ENCODE data around the gene ZCCHC8. TPM values are rescaled to one million over a fixed set of nuclear protein-coding genes. Genes with fewer than 3 reads are reported as not detected.

ZCCHC8 gene
- total and polyA plus RNA-seq, 2 of the 8 experiments (the other 6 are each of a cell fraction or from before 2014, with no cell fraction given): 13.8 to 28.9 TPM

DNA sequence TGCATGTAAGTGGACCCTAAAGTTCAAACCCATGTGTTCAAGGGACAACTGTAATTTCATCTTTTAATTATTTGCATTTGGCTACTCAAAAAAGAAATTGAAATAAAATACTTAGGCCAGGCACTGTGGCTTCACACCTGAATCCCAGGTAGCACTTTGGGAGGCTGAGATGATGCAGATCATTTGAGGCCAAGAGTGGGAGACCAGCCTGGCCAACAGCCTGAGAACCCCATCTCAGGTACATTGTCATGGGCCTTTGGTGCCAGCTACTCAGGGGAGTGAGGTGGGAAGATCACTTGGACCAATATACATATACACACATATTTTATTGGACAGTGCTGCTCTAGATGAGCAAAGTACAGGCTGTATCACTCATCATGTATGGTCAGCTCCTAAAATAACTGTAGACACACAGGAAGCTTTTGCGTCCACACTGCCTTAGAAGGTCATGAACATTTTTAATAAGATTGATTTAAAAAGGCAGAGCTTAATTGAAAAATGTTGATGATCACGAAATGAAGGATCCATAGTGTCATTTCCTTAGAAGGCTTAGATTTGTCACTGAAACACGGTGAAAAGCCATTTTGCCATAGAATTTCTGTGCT lies 2.5 kb upstream of the ZCCHC8 start:
- FAIRE-seq: no peak

More for the DNA sequence above, 2.5 kb upstream of the ZCCHC8 start:
- no peaks in the 10 kb centered on the region for H3K9me3 ChIP-seq (ENCODE audit: insufficient read depth in 2 of 2, low read depth in 1 of 2, low read length in 1 of 2)
- no peak overlapping the region for H2BK5ac ChIP-seq (ENCODE audit: low read depth, low read length)
- H3K4me2 ChIP-seq (ENCODE audit: insufficient read depth in 1 of 2, low read depth in 2 of 2, low read length in 2 of 2): no peak overlapping the region
- WGBS, 2 experiments (ENCODE audit: extremely low coverage in 1 of 2, insufficient coverage in 1 of 2, insufficient read length in 1 of 2, insufficient replicate concordance in 2 of 2, low coverage in 1 of 2, low lambda C conversion rate in 2 of 2, missing lambda C conversion rate in 1 of 2): 86% methylated on average over 3 of the region's 3 CpGs; no CpG with 5 or more reads in 1 of the 2 experiments
- H3K4ac ChIP-seq (replicated peaks; ENCODE audit: insufficient read length, low read depth, low read length): no peak overlapping the region
- no peak overlapping the region for H2BK120ac ChIP-seq (replicated peaks; ENCODE audit: low read depth, low read length)
- H3K56ac ChIP-seq (replicated peaks; ENCODE audit: insufficient read length, low read depth, low read length): no peak overlapping the region
- peaks cover 0 to 4% of the 10 kb centered on the region in 2 experiments for H4K20me1 ChIP-seq (replicated peaks in 1 of 2; ENCODE audit: control insufficient read depth in 1 of 2, insufficient read depth in 2 of 2, low read length in 2 of 2)
- no peak overlapping the region for H4K91ac ChIP-seq (replicated peaks; ENCODE audit: insufficient read length, low read length)
- POLR2A ChIA-PET (ENCODE audit: partially characterized antibody): interaction anchor here (0.7 to 49.0 kb wide), 3 partner anchors 3 to 134 kb away, joined by 3 to 1221 read pairs (median 1221); partner anchors contain the start of genes KNTC1, RSRC2 and ZCCHC8
- H3K36me3 ChIP-seq (ENCODE audit: control insufficient read depth in 2 of 4, insufficient read depth in 4 of 4, low read length in 3 of 4): peaks cover 20 to 50% (median 35%) of the 10 kb centered on the region in 4 experiments
- peaks cover 0 to 3% (median 0%) of the 10 kb centered on the region in 4 experiments; a peak in 1 of 7 replicates for H3K4me1 ChIP-seq (replicated peaks in 1 of 4; ENCODE audit: control insufficient read depth in 3 of 4, insufficient read depth in 4 of 4, low read length in 3 of 4)
- peak overlapping the region; percentile 14; the same call in 1 of the 2 replicates for H4K8ac ChIP-seq (ENCODE audit: extremely low read depth, insufficient read depth, low read length)
- H3K9ac ChIP-seq (replicated peaks in 1 of 4; ENCODE audit: extremely low read depth in 1 of 4, low read depth in 3 of 4, low read length in 3 of 4): no peak overlapping the region
- no peak overlapping the region for H4K5ac ChIP-seq (ENCODE audit: insufficient read length, low read depth, low read length)
- no peak overlapping the region for H3K4me3 ChIP-seq (ENCODE audit: extremely low read depth in 1 of 4, insufficient read depth in 2 of 4, low read depth in 3 of 4, low read length in 4 of 4)
- no peak overlapping the region for H2AK5ac ChIP-seq (ENCODE audit: low read depth, low read length)
- H2BK12ac ChIP-seq (ENCODE audit: low read depth, low read length): no peak overlapping the region
- H2AFZ ChIP-seq (ENCODE audit: low read length): no peak overlapping the region
- H2BK15ac ChIP-seq (ENCODE audit: low read length): no peak overlapping the region
- no peak overlapping the region for H2BK20ac ChIP-seq (ENCODE audit: low read length)
- no peaks in the 10 kb centered on the region; the same call in 1 of the 2 replicates for H3K79me1 ChIP-seq (ENCODE audit: low read depth, low read length)
- H3K14ac ChIP-seq (ENCODE audit: insufficient read length): no peak overlapping the region
- H3K18ac ChIP-seq (ENCODE audit: extremely low read depth, low read length): no peak overlapping the region
- H3K79me2 ChIP-seq (ENCODE audit: control insufficient read depth in 1 of 2, insufficient read depth in 2 of 2, low read length in 2 of 2): peaks cover 0 to 19% of the 10 kb centered on the region in 2 experiments; a peak in 2 of 4 replicates
- peak; percentile 55; the same call in 1 of the 2 replicates for TF ChIP-seq POLR2AphosphoS5 (IDR thresholded peaks at IDR 0.05; ENCODE audit: low read depth, low read length)
- TF ChIP-seq SIN3A (conservative IDR thresholded peaks at IDR 0.05 in 1 of 2, IDR thresholded peaks at IDR 0.05 in 1 of 2; ENCODE audit: low read depth in 1 of 2, low read length in 2 of 2): no peak
- no peak for TF ChIP-seq NRF1 (IDR thresholded peaks at IDR 0.05; ENCODE audit: low read depth, low read length)
- peak in 1 of 2 experiments; percentile 36; a peak in 1 of 3 replicates for TF ChIP-seq POLR2A (IDR thresholded peaks at IDR 0.05; ENCODE audit: control extremely low read depth in 1 of 2, low read depth in 2 of 2, low read length in 2 of 2)
- no peak overlapping the region for H3K23ac ChIP-seq (ENCODE audit: insufficient read length)
- CTCF ChIA-PET (ENCODE audit: partially characterized antibody): interaction anchor here (0.6 to 0.7 kb wide), 3 partner anchors 23 to 409 kb away, joined by 3 read pairs; partner anchors contain the start of genes KNTC1 and RSRC2
- no peaks in the 10 kb centered on the region for H3K27me3 ChIP-seq (replicated peaks in 1 of 4; ENCODE audit: control insufficient read depth in 3 of 4, extremely low read depth in 1 of 4, insufficient read depth in 3 of 4, low read length in 3 of 4)
- DNase-seq (ENCODE audit: low read depth in 1 of 2, low spot score in 2 of 2): no peak
- H3K23me2 ChIP-seq (ENCODE audit: low read depth, low read length): no peaks in the 10 kb centered on the region
- no peak overlapping the region for H3K27ac ChIP-seq (ENCODE audit: low read depth, low read length)

Data from H1 (cell line).